HG03139 (cell line): ENCODE results near the gene DUOXA2.
"Not testable (repeated sequence)": the region's sequence is repeated elsewhere in the genome, so short reads cannot be mapped to it uniquely, and the experiment has no call there.

Experiments
- ATAC-seq: cut with Tn5 transposase; IDR thresholded peaks from one replicate; pipeline ENCODE4 v1.9.1; 2021; ENCODE audit not compliant: unreplicated experiment

Gene DUOXA2

GRCh38 chr15:45114076-45114750 lies at the start of gene DUOXA2, which contains the start of gene DUOX2:
DUOXA2 (plus strand) TSS chr15:45114326; CDS start chr15:45114606, 280 bp downstream.
DUOX2 (minus strand) TSS chr15:45114172; CDS start chr15:45113411, 761 bp downstream.
- ATAC-seq, result no peak

DNA sequence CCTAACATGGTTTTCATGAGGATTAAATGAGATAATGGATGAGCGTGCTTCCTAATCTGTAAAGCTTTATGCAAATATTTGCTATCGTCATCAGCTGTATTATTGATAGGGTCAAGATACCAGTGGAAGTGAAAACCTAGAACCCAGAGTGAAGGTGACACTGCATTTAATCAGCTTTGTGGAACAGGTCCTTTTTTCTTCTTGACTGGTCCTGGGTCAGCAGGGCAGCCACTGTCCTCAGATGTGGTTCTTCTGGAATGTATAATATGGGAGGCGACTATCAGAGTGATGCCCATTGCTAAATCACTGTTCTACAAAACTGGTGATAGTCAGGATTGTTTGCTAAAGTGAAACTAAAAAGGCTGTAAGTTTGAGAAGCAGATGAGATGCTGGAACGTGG lies 49.7 kb upstream of the DUOXA2 start:
- ATAC-seq, result no peak

- ATAC-seq, result not testable (repeated sequence)
Measured at GRCh38 chr15:45069942-45070360, 44.2 kb upstream of the DUOXA2 start.

- ATAC-seq, result not testable (repeated sequence)
Measured at GRCh38 chr15:45073602-45074001, 40.5 kb upstream of the DUOXA2 start.

DNA sequence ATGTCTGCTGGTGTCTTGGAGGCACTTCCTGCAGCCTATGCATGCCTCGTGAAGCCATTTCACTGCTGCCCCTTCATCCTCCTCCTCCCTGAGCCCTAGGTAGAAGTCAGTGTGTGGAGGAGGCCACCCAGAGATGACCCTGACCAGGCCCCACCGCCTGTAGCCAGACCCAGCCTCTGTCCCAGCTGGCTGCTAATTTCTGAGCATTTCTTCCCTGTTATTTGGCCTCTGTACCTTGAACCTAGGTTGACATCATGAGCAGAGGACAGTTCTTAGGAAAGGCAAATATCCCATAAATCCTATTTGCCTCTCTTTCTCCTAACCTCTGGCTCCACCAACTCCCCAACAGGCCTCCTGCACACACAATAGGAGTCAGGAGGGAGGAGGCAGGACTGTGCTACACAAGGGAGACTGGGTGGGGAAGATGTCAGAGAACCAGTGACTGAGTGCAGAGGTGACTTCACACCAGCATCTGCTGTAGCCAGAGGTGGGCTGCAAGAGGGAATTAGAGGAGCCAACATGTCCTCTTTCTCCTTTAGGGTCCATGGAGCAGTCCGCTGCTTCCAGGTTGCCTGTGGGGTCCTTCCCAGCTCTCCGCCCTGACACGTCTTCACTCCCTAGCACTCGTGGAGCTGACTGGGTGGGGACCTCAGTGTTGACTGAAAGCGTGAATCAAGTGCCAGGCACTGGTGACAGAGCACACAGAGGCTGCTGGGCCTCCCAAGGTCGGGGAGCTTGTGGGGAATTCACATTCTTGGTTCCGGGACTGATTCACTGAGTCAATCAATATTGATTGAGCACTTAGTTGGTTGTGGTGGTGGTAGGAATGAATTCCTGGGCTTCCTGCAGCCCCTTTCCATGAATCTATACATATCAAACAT lies 38.4 kb upstream of the DUOXA2 start:
- not testable (repeated sequence) for ATAC-seq

DNA sequence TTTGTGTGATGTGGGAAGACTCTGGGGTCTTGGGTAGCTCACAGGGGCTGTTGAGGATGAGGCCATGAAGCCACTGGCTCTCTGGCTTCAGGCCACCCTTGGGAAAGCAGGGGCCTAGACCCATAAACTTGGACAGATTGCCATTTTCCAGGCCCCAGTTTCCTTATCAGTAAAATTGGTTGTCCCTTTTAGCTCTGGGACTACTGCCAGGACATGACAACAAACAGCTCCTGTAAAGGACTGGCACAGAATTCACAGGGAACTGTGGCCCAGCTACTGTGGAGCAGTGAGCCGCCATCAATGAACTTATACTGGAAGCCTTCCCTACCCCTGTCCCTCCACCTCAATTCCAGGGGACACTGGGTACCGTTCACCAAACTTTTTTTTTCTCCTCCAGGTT lies 36.7 kb upstream of the DUOXA2 start:
- ATAC-seq, result not testable (repeated sequence)

- not testable (repeated sequence) for ATAC-seq
Measured at GRCh38 chr15:45079201-45079600, 34.9 kb upstream of the DUOXA2 start.

DNA sequence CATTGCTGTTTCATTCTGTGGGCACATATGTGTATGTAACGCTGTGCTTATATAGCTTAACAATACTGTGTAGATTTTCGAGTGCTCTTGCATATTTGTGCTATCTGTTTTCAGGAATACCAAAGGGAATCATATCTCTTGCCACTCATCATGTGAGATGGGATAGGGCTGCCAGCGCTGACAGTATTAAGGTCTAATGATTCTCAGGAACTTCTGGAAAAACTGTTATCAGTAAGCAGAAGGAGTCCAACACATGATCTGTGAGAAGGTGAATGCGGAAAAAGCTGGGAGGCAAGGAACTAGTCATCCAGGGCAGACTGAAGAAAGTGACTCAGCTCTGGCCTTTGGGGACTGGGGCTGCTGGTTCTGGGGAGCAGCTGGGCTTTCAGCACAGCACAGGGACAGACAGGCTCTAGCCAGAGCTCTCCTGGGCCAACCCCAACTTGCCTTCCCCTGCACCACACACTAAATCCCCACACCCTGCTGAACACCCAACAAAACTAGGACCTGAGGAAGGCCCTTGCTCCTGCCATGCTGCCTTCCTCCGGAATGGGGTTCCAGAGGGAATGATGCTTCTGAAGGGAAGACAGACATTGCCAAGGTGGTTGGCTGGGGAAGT lies 34.4 kb upstream of the DUOXA2 start:
- not testable (repeated sequence) for ATAC-seq

GRCh38 chr15:45080593-45080992 lies 33.5 kb upstream of the DUOXA2 start:
- not testable (repeated sequence) for ATAC-seq

DNA sequence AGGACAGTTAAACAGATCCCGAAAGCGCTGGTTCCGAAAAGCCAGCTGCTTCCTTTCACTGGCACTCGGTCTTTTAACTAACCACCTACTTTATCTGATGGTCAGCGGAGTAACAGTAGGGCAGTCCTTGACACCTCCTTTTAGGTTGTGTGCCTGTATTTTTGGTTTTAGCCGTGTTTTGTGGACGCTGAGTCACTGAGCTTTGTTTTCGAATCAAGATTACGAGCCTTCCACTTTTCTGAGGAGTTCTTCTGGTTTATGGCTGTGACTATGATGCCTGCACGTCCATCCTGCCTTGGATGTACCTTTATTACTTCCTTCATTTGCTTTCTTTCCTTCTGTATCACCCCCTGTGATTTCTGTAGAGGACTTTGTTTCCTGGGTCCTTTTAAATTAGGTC lies 31.7 kb upstream of the DUOXA2 start:
- not testable (repeated sequence) for ATAC-seq

GRCh38 chr15:45083223-45083622 lies 30.9 kb upstream of the DUOXA2 start:
- ATAC-seq, result no peak

DNA sequence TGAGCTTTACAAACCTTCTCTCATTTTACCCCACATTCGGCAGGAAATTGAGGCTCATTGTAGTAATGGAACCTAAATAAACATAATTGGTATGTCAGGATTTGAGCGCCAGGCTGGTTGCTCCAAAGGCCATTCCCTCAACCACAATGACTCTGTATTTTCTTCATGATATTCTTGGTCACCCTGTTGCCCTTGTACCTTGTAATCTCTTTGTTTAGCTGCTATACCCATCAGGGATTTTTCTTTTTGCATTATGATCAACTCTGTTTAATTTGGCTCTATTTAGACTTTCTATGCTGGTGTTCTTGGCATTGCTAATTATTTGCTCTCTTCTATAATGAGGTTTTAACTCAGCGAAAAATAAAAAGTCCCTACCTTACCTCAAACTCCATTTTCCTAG lies 30.0 kb upstream of the DUOXA2 start:
- no peak for ATAC-seq

- ATAC-seq, result no peak
Measured at GRCh38 chr15:45087513-45087912, 26.6 kb upstream of the DUOXA2 start.

DNA sequence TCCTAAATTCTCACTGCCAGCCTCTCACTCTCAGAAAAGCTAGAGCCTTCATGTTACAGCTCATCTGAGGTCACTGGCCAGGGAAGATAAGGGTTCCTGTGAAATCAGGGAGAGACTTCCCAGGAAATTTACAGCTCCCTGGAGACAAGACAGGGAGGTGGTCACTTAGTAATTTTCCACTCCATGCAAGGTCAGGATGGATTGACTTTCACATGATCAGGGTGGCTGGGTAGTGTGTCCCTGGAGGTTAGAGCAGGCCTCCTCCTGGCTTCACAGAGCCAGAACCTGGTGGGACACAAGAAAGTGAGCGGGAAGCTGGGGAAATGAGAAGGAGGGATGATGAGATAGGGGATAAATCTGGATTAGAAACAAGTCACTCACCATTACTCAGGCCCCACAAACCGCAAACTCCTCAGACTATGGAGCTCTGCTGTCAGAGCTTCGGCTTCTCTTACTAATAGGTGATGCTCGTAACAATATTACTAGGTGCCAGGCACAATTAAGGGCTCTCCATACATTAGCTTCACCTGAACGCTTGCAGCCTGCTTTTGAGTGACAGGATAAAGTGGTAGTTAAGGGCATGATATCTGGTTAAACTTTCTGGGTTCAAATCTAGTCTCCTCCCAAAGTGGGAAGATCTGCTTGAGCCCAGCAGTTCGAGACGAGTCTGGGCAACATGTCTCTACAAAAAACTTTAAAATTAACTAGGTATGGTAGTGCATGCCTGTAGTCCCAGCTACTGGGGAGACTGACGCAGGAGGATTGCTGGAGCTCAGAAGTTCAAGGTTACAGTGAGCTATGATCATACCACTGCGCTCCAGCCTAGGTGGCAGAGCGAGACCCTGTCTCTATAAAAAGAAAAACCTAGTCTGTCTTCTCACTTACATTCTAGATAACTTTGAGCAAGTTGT lies 25.1 kb upstream of the DUOXA2 start:
- ATAC-seq, result no peak

- no peak for ATAC-seq
Measured at GRCh38 chr15:45089712-45090373, 24.3 kb upstream of the DUOXA2 start.

- ATAC-seq, result no peak
Measured at GRCh38 chr15:45091161-45091560, 23.0 kb upstream of the DUOXA2 start.

GRCh38 chr15:45091576-45091975 lies 22.6 kb upstream of the DUOXA2 start:
- ATAC-seq, result no peak

DNA sequence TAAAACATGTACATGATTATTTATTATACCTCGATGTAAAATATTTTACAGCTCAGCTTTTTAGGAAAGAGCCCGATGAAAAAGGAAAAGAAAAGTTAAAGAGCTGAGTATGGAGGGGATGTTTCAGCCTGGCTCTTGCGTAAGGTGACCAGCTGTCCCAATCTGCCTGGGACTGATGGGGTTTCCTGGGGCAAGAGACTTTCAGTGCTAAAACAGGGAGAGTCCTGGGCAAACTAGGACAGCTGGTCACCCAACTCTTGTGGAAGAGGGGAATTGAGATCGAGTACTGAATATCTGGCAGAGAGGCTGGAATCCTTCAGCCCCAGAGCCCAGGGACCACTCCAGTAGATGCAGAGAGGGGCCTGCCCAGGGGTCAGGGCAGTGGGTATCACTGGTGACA lies 21.1 kb upstream of the DUOXA2 start:
- no peak for ATAC-seq

- ATAC-seq, result no peak
Measured at GRCh38 chr15:45093622-45094357, 20.3 kb upstream of the DUOXA2 start.
